GM13977 (cell line): ENCODE data around the gene NKD1.

ENCODE experiments used
- DNase-seq: peaks from one replicate; pipeline ENCODE4 v3.0.0; 2012; ENCODE audit warnings: low spot score
- CTCF ChIP-seq: IDR thresholded peaks from 2 replicates; pipeline ENCODE4 v1.5.1; 2012; ENCODE audit warnings: mild to moderate bottlenecking, control low read depth; ENCODE audit not compliant: insufficient read depth; ENCODE audit errors: extremely low read depth, missing control alignments
- in situ Hi-C: fragments of 300-500 bp; cut with MboI; formaldehyde crosslinking; loops from one replicate; pipeline ENCODE4 v1.12.0; 2022; ENCODE audit warnings: low sequenced_read_pairs, low pct_unique_long_range_greater_than_20kb, mixed read lengths, inconsistent platforms; ENCODE audit not compliant: unreplicated experiment

Gene NKD1

GRCh38 chr16:50630394-50631020, 82.3 kb downstream of the NKD1 start:
- no peak for TF ChIP-seq CTCF
- in situ Hi-C loops: no loop called here
- no peak for DNase-seq

- in situ Hi-C loops: no loop called here
- no peak for DNase-seq
- no peak for TF ChIP-seq CTCF
Observed at GRCh38 chr16:50631249-50631984, 83.2 kb downstream of the NKD1 start.

DNA sequence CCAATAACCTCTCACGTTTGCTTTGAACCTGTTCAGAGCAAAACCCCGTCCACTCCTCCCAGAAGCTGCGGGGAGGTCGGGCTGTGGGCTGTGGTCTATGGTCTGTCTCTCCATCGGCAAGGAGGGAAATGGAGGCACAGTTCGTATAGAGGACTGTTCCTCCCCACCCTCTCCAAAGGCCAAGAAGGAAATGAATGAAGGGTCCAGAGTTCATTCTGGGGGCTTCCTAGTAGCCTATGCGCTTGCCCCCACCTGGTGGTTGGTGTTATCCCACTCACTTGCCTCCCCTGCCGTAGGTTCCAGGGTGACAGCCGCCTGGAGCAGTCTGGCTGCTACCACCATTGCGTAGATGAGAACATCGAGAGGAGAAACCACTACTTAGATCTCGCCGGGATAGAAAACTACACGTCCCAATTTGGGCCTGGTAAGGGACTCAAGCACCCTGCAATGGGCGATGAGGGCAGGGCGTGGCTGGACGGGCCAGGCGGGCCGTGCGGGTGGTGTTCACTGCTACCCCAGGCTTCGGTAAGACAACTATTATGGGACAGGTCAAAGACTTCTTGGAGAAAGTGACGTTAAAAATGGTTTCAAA, 83.9 kb downstream of the NKD1 start:
- in situ Hi-C loops: no loop called here
- TF ChIP-seq CTCF: no peak
- DNase-seq: no peak

DNA sequence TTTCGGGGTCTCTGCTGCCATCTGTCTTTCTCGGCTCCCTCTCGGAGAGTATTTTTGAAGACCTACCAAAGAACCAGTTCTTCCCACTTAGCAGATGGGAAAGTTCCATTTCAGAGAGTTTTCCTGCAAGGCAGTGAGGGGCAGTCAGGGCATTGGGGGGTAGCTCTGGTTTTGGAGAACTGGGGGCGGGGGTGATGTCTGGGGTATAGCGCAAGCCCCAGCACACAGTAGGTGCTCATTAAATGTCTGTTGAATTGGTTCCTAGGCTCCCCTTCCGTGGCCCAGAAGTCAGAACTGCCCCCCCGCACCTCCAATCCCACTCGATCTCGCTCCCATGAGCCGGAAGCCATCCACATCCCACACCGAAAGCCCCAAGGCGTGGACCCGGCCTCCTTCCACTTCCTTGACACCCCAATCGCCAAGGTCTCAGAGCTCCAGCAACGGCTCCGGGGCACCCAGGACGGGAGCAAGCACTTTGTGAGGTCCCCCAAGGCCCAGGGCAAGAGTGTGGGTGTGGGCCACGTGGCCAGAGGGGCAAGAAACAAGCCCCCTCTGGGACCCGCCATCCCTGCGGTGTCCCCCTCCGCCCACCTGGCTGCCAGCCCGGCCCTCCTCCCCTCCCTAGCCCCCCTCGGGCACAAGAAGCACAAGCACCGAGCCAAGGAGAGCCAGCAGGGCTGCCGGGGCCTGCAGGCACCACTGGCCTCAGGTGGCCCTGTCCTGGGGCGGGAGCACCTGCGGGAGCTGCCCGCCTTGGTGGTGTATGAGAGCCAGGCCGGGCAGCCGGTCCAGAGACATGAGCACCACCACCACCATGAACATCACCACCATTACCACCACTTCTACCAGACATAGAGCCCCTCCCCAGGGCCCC, 85.0 kb downstream of the NKD1 start:
- TF ChIP-seq CTCF: no peak
- DNase-seq: no peak
- in situ Hi-C loops: no loop called here

- in situ Hi-C loops: no loop called here
- TF ChIP-seq CTCF: no peak
Observed at GRCh38 chr16:50634090-50634489, 85.9 kb downstream of the NKD1 start.

DNA sequence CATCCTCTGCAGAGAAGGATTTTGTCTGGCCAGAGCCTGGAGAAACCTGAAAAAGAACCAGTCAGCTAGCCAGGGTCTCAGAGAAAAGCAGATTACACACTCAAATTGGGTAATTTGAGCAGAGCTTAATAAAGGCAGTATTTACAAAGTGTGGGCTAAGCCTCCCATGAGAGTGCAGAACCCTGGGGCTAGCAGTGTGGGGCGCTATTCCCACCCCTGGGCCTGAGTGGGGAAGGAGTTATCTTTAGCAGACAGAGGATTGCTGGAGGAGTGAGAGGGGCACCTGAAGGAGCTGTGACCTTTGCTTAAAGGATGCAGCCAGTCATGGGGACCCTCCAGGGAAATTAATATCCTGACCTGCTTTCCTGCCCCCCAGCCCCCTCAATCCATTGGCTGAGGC, 86.8 kb downstream of the NKD1 start:
- in situ Hi-C loops: no loop called here
- TF ChIP-seq CTCF: no peak

More at GRCh38 chr16:50634090-50634489, 85.9 kb downstream of the NKD1 start:
- no peak for DNase-seq

More for the DNA sequence above, 86.8 kb downstream of the NKD1 start:
- DNase-seq: no peak
